SK-N-SH treated with all-trans-retinoic acid at 6 μM for 48 hours (cell line): Measurements from ENCODE around the gene CRACR2B.

Experiments used
- ARNTL ChIP-seq: fragments of 450-650 bp; formaldehyde crosslinking; IDR thresholded peaks from 2 replicates; pipeline ENCODE4 v1.5.0; 2020; ENCODE audit warnings: low read depth, mild to moderate bottlenecking, moderate library complexity, borderline replicate concordance
- BACH2 ChIP-seq: fragments of 250-450 bp; sonication (Bioruptor Pico); IDR thresholded peaks from 2 replicates; pipeline ENCODE4 v1.9.0; 2021; ENCODE audit warnings: mild to moderate bottlenecking, borderline replicate concordance
- CSDC2 ChIP-seq: fragments of 250-450 bp; sonication (Bioruptor Pico); IDR thresholded peaks from 2 replicates; pipeline ENCODE4 v1.5.0; 2020; ENCODE audit warnings: mild to moderate bottlenecking, moderate library complexity
- ESRRG ChIP-seq: fragments of 250-450 bp; sonication (Bioruptor Pico); IDR thresholded peaks from 2 replicates; pipeline ENCODE4 v1.6.1; 2021; ENCODE audit warnings: mild to moderate bottlenecking
- GLIS3 ChIP-seq: fragments of 250-450 bp; sonication (Bioruptor Pico); IDR thresholded peaks from 2 replicates; pipeline ENCODE4 v1.5.0; 2020; ENCODE audit warnings: mild to moderate bottlenecking, moderate library complexity
- ISL1 ChIP-seq: fragments of 250-450 bp; sonication (Bioruptor Pico); IDR thresholded peaks from 2 replicates; pipeline ENCODE4 v2.1.2; 2022; ENCODE audit warnings: mild to moderate bottlenecking, moderate library complexity
- SNAI2 ChIP-seq: fragments of 250-450 bp; sonication (Bioruptor Pico); IDR thresholded peaks from 2 replicates; pipeline ENCODE4 v1.5.0; 2020; ENCODE audit warnings: mild to moderate bottlenecking, moderate library complexity
- ZC3H10 ChIP-seq: fragments of 250-450 bp; sonication (Bioruptor Pico); IDR thresholded peaks from 2 replicates; pipeline ENCODE4 v1.5.1; 2021; ENCODE audit warnings: mild to moderate bottlenecking, moderate library complexity
- ZFP3 ChIP-seq: fragments of 250-450 bp; sonication (Bioruptor Pico); IDR thresholded peaks from 2 replicates; pipeline ENCODE4 v1.5.0; 2020; ENCODE audit warnings: mild to moderate bottlenecking, moderate library complexity
- ZFP30 ChIP-seq: fragments of 450-650 bp; formaldehyde crosslinking; IDR thresholded peaks from 2 replicates; pipeline ENCODE4 v1.5.0; 2022; ENCODE audit warnings: mild to moderate bottlenecking, moderate library complexity
- ZNF8 ChIP-seq: fragments of 450-650 bp; formaldehyde crosslinking; IDR thresholded peaks from 2 replicates; pipeline ENCODE4 v1.5.0; 2020; ENCODE audit warnings: mild to moderate bottlenecking, moderate library complexity
- TF ChIP-seq, protein P1 (sequence below): fragments of 250-450 bp; sonication (Bioruptor Pico); IDR thresholded peaks from 2 replicates; pipeline ENCODE4 v1.5.1; 2021; ENCODE audit warnings: mild to moderate bottlenecking, moderate library complexity

DNA sequence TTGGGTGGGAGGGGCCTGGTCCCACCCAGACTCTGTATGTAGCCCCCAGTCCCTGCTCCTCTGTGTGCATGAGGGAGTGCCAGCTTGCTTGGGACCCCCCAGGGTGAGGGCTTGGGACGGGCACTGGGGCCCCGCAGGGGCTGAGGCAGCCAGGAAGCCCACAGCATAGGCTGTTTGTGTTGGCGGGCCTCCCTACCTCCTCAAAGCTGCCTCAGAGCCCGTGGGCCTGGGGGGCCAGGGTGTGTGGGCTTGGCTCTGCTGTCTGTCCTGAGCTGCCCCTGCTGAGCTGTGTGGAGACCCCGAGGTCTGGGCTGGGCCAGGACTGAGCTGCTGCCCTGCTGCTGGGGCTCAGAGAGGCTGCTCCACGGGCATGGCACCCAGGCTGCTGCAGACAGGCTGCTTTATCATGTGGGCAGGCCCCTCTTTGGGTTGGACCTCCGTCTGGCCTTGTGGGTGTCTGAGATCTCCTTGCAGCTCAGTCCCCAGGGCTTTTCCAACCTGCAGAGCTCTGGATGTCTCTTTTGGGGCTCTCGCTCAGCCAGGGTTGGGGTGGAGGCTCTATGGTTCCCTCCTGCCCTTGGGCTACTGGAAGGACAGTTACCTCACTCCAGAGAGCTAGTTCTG, 18.3 kb downstream of the CRACR2B start:
- no peak for TF ChIP-seq ZFP30
- no peak for TF ChIP-seq ESRRG
- TF ChIP-seq ARNTL (CRISPR knock-in tag): no peak
- TF ChIP-seq, protein P1, sequence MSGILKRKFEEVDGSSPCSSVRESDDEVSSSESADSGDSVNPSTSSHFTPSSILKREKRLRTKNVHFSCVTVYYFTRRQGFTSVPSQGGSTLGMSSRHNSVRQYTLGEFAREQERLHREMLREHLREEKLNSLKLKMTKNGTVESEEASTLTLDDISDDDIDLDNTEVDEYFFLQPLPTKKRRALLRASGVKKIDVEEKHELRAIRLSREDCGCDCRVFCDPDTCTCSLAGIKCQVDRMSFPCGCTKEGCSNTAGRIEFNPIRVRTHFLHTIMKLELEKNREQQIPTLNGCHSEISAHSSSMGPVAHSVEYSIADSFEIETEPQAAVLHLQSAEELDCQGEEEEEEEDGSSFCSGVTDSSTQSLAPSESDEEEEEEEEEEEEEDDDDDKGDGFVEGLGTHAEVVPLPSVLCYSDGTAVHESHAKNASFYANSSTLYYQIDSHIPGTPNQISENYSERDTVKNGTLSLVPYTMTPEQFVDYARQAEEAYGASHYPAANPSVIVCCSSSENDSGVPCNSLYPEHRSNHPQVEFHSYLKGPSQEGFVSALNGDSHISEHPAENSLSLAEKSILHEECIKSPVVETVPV (CRISPR knock-in tag): no peak
- no peak for TF ChIP-seq GLIS3 (CRISPR knock-in tag)
- TF ChIP-seq ISL1: no peak
- no peak for TF ChIP-seq BACH2 (CRISPR knock-in tag)
- no peak for TF ChIP-seq ZFP3
- TF ChIP-seq ZC3H10 (CRISPR knock-in tag): no peak
- TF ChIP-seq ZNF8 (CRISPR knock-in tag): no peak
- TF ChIP-seq CSDC2 (CRISPR knock-in tag): no peak
- no peak for TF ChIP-seq SNAI2 (CRISPR knock-in tag)
